OCI-LY7 (cell line): ENCODE measurements around the gene ITLN1. TPM values are rescaled to one million over a fixed set of nuclear protein-coding genes. Genes with fewer than 3 reads are reported as not detected.
"Not testable (repeated sequence)": the region's sequence is repeated elsewhere in the genome, so short reads cannot be mapped to it uniquely, and the experiment has no call there.

Source experiments
- BruUV-seq: library from RNA; stranded (reverse); fragments of 400-500 nt; replicated peaks from 2 replicates; lab custom pipeline; 2021; lab: Mats Ljungman, UMichigan
- CTCF ChIA-PET: fragments of 300-600 bp; sonication (Branson Sonifier 250); formaldehyde crosslinking; loops from one replicate; lab custom pipeline; 2022; ENCODE audit warnings: antibody characterized with exemption; ENCODE audit not compliant: unreplicated experiment; lab: Charles Lee
- POLR2A ChIA-PET: fragments of 300-600 bp; sonication (Branson Sonifier 250); formaldehyde crosslinking; loops from one replicate; lab custom pipeline; 2022; ENCODE audit warnings: antibody characterized with exemption; lab: Charles Lee
- DNase-seq: peaks from one replicate; pipeline ENCODE4 v3.0.0-alpha.2; 2015; ENCODE audit warnings: low spot score
- H2AFZ ChIP-seq: fragments of 200-600 bp; sonication (generic), shearing (Covaris generic); 2 replicates; pipeline ENCODE4 v1.6.1; 2014; ENCODE audit warnings: mild to moderate bottlenecking, antibody characterized with exemption, low read length, moderate library complexity
- H3K27ac ChIP-seq: fragments of 200-600 bp; sonication (generic); 2 replicates; pipeline ENCODE4 v1.5.1; 2014; ENCODE audit warnings: mixed run types, low read depth, mild to moderate bottlenecking, moderate library complexity, low read length, inconsistent platforms; ENCODE audit not compliant: poor library complexity, severe bottlenecking
- H3K36me3 ChIP-seq: fragments of 200-600 bp; sonication (generic); 2 replicates; pipeline ENCODE4 v1.6.1; 2014; ENCODE audit warnings: mild to moderate bottlenecking, antibody characterized with exemption, low read length, moderate library complexity, mixed read lengths; ENCODE audit not compliant: insufficient read depth
- H3K4me1 ChIP-seq: fragments of 200-600 bp; sonication (generic); 2 replicates; pipeline ENCODE4 v1.5.1; 2014; ENCODE audit warnings: mild to moderate bottlenecking, low read length; ENCODE audit not compliant: insufficient read depth, poor library complexity, severe bottlenecking
- H3K4me2 ChIP-seq: fragments of 200-600 bp; sonication (generic); 2 replicates; pipeline ENCODE4 v1.6.1; 2014; ENCODE audit warnings: mild to moderate bottlenecking, low read length
- H3K4me3 ChIP-seq: fragments of 200-600 bp; sonication (generic); 2 replicates; pipeline ENCODE4 v1.5.1; 2014; ENCODE audit warnings: mild to moderate bottlenecking, low read depth, low read length; ENCODE audit not compliant: poor library complexity, severe bottlenecking
- H3K79me2 ChIP-seq: fragments of 200-600 bp; sonication (generic); 2 replicates; pipeline ENCODE4 v1.6.1; 2016; ENCODE audit warnings: low read depth, mild to moderate bottlenecking, low read length, moderate library complexity, mixed read lengths; ENCODE audit not compliant: insufficient read depth
- H3K9me2 ChIP-seq: fragments of 200-600 bp; sonication (generic); 2 replicates; pipeline ENCODE4 v1.6.1; 2016; ENCODE audit warnings: mild to moderate bottlenecking, low read length, mixed read lengths; ENCODE audit not compliant: insufficient read depth
- H3K9me3 ChIP-seq: fragments of 200-600 bp; sonication (generic); 2 replicates; pipeline ENCODE4 v1.6.1; 2014; ENCODE audit warnings: mild to moderate bottlenecking, mixed run types, low read length, mixed read lengths
- H4K20me1 ChIP-seq: fragments of 200-600 bp; sonication (generic); 2 replicates; pipeline ENCODE4 v1.6.1; 2014; ENCODE audit warnings: mild to moderate bottlenecking, antibody characterized with exemption, low read length, moderate library complexity, mixed read lengths; ENCODE audit not compliant: insufficient read depth
- EZH2phosphoT487 ChIP-seq: fragments of 200-600 bp; sonication (generic); IDR thresholded peaks from 2 replicates; pipeline ENCODE4 v1.6.1; 2018; ENCODE audit warnings: low read depth, borderline replicate concordance, mild to moderate bottlenecking, mixed run types, antibody characterized with exemption, low read length, moderate library complexity, mixed read lengths
- intact Hi-C: fragments of 100-400 bp; cut with micrococcal nuclease; formaldehyde crosslinking; loops from one replicate; pipeline ENCODE4 v1.10.0; 2022; ENCODE audit not compliant: unreplicated experiment
- total RNA-seq, 2 experiments: library from RNA; depleted of rRNA in 1 of 2; stranded (reverse); fragments of >200 nt in 1 of 2; shearing (Covaris generic) in 1 of 2; gene quantifications; 2 replicates each; pipeline ENCODE4 v1.2.3, GENCODE V29; 2014 to 2022
- TF ChIP-seq, protein P1 (sequence below): fragments of 200-600 bp; sonication (generic); conservative IDR thresholded peaks from 2 replicates; pipeline ENCODE4 v1.5.1; 2014; ENCODE audit warnings: mild to moderate bottlenecking, antibody characterized with exemption, low read length, moderate library complexity, mixed read lengths

Gene ITLN1
- total RNA-seq, 2 experiments from 2014 or later: not detected

DNA sequence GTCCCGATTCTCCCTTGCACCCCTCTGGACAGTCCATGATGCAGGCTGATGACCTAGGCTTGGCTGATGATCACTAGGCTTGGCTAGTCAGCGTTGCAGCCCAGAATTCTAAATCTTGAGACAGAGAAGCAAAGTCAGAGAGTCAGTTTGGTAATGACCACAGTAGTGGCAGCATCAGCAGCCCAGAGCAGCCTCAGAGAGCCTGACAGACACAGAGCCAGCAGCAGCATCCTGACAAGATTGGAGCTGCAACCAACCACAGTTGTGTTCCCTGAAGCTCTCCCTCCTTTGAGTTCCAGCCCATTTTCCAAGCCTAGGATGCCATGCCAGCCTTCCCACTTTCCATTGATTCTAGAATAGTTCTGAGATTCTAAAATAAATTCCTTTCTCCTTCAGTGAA is 16.8 kb upstream of the ITLN1 start:
- H2AFZ ChIP-seq: no peak overlapping the region
- no peak overlapping the region for H3K4me2 ChIP-seq
- TF ChIP-seq, protein P1, sequence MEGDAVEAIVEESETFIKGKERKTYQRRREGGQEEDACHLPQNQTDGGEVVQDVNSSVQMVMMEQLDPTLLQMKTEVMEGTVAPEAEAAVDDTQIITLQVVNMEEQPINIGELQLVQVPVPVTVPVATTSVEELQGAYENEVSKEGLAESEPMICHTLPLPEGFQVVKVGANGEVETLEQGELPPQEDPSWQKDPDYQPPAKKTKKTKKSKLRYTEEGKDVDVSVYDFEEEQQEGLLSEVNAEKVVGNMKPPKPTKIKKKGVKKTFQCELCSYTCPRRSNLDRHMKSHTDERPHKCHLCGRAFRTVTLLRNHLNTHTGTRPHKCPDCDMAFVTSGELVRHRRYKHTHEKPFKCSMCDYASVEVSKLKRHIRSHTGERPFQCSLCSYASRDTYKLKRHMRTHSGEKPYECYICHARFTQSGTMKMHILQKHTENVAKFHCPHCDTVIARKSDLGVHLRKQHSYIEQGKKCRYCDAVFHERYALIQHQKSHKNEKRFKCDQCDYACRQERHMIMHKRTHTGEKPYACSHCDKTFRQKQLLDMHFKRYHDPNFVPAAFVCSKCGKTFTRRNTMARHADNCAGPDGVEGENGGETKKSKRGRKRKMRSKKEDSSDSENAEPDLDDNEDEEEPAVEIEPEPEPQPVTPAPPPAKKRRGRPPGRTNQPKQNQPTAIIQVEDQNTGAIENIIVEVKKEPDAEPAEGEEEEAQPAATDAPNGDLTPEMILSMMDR: no peak
- TF ChIP-seq EZH2phosphoT487: no peak
- H3K4me1 ChIP-seq: no peaks in the 10 kb centered on the region
- ChIA-PET CTCF (no interaction called here), POLR2A (no interaction called here)
- no peaks in the 10 kb centered on the region for H3K36me3 ChIP-seq
- H3K79me2 ChIP-seq: no peaks in the 10 kb centered on the region
- no TSS peak for BruUV-seq
- H3K4me3 ChIP-seq: no peak overlapping the region
- intact Hi-C loops: no loop called here
- H3K27ac ChIP-seq: no peak overlapping the region
- DNase-seq: no peak
- H4K20me1 ChIP-seq: no peaks in the 10 kb centered on the region
- H3K9me2 ChIP-seq: no peaks in the 10 kb centered on the region
- no peaks in the 10 kb centered on the region for H3K9me3 ChIP-seq

DNA sequence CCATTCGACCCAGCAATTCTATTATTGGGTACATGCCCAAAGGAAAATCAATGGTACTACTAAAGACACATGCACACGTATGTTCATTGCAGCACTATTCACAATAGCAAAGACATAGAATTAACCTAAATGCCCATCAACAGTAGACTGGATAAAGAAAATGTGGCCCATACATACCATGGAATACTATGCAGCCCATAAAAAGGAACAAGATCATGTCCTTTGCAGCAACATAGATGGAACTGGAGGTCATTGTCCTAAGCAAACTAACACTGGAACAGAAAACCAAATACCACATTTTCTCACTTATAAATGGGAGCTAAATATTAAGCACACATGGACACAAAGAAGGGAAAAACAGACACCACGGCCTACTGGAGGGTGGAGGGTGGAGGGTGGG is 15.7 kb upstream of the ITLN1 start:
- H3K9me2 ChIP-seq, H3K9me3 ChIP-seq, DNase-seq, H3K4me2 ChIP-seq, H4K20me1 ChIP-seq, BruUV-seq, H3K79me2 ChIP-seq, intact Hi-C loops, H2AFZ ChIP-seq, H3K36me3 ChIP-seq, CTCF ChIA-PET, H3K27ac ChIP-seq, H3K4me3 ChIP-seq, H3K4me1 ChIP-seq: not testable (repeated sequence)
- POLR2A ChIA-PET: interaction anchor here (0.6 kb wide), 1 partner anchor 38 kb away, joined by 3 read pairs; the partner anchor contains the start of gene CD244

DNA sequence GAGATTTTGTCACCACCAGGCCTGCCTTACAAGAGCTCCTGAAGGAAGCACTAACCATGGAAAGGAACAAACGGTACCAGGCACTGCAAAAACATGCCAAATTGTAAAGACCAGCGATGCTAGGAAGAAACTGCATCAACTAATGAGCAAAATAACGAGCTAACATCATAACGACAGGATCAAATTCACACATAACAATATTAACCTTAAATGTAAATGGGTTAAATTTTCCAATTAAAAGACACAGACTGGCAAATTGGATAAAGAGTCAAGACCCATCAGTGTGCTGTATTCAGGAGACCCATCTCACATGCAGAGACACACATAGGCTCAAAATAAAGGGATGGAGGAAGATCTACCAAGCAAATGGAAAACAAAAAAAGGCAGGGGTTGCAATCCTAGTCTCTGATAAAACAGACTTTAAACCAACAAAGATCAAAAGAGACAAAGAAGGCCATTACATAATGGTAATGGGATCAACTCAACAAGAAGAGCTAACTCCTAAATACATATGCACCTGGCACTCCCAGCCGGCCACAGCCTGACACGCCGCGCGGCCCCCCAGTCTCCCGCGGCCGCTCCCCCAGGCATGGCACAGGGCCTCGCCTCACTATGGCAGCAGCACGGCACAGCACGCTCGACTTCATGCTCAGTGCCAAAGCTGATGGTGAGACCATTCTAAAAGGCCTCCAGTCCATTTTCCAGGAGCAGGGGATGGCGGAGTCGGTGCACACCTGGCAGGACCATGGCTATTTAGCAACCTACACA is 9.6 kb upstream of the ITLN1 start:
- H3K4me1 ChIP-seq, H3K36me3 ChIP-seq, DNase-seq, H3K79me2 ChIP-seq, H3K27ac ChIP-seq, H3K9me3 ChIP-seq, intact Hi-C loops, H3K9me2 ChIP-seq, H4K20me1 ChIP-seq, CTCF ChIA-PET, H3K4me2 ChIP-seq, H2AFZ ChIP-seq, BruUV-seq, H3K4me3 ChIP-seq: not testable (repeated sequence)
- POLR2A ChIA-PET: interaction anchor here (0.6 kb wide), 1 partner anchor 52 kb away, joined by 4 read pairs; no protein-coding TSS in a partner anchor
